ENCODE data around the gene OLFML3. TPM values are rescaled to one million over a fixed set of nuclear protein-coding genes. Genes with fewer than 3 reads are reported as not detected.

OLFML3 gene
- total and polyA plus RNA-seq, 2 experiments from 2014 or later = 9.7 to 16.0 TPM

GRCh38 chr1:113986802-113987201 is 7.5 kb downstream of the OLFML3 start:
- Histone ChIP-seq H3K36me3 (no peaks in the 10 kb centered on the region), H3K4me3 (no peak overlapping the region), H3K27ac (no peak overlapping the region), H3K9me3 (ENCODE audit: low read depth) (no peaks in the 10 kb centered on the region), H3K4me1 (ENCODE audit: low read depth) (peaks cover 8% of the 10 kb centered on the region), H3K27me3 (no peaks in the 10 kb centered on the region)
- no peak for TF ChIP-seq CTCF (IDR thresholded peaks at IDR 0.05; ENCODE audit: low read depth, low read length)
- no peak for DNase-seq (ENCODE audit: low read depth in 1 of 2, low spot score in 1 of 2)

- no peaks in the 10 kb centered on the region for H3K9me3 ChIP-seq (ENCODE audit: low read depth)
- peaks cover 8% of the 10 kb centered on the region for H3K4me1 ChIP-seq (ENCODE audit: low read depth)
- no peak overlapping the region for H3K4me3 ChIP-seq
- H3K27me3 ChIP-seq = no peaks in the 10 kb centered on the region
- no peak for TF ChIP-seq CTCF (IDR thresholded peaks at IDR 0.05; ENCODE audit: low read depth, low read length)
- no peak for DNase-seq (ENCODE audit: low read depth in 1 of 2, low spot score in 1 of 2)
- no peak overlapping the region for H3K27ac ChIP-seq
- H3K36me3 ChIP-seq = no peaks in the 10 kb centered on the region
These were observed 8.0 kb downstream of the OLFML3 start for GRCh38 chr1:113987259-113987658.

- TF ChIP-seq CTCF (IDR thresholded peaks at IDR 0.05; ENCODE audit: low read depth, low read length) = no peak
These were observed 11.3 kb downstream of the OLFML3 start for GRCh38 chr1:113990530-113990929.

GRCh38 chr1:113990961-113991360 is 11.7 kb downstream of the OLFML3 start:
- Histone ChIP-seq H3K27me3 (no peaks in the 10 kb centered on the region), H3K27ac (no peak overlapping the region), H3K36me3 (no peaks in the 10 kb centered on the region), H3K9me3 (ENCODE audit: low read depth) (no peaks in the 10 kb centered on the region), H3K4me3 (no peak overlapping the region), H3K4me1 (ENCODE audit: low read depth) (no peaks in the 10 kb centered on the region)
- no peak for TF ChIP-seq CTCF (IDR thresholded peaks at IDR 0.05; ENCODE audit: low read depth, low read length)
- no peak for DNase-seq (ENCODE audit: low read depth in 1 of 2, low spot score in 1 of 2)

More at GRCh38 chr1:113990530-113990929, 11.3 kb downstream of the OLFML3 start:
- Histone ChIP-seq H3K4me1 (ENCODE audit: low read depth) (no peaks in the 10 kb centered on the region), H3K4me3 (no peak overlapping the region), H3K9me3 (ENCODE audit: low read depth) (no peaks in the 10 kb centered on the region), H3K27me3 (no peaks in the 10 kb centered on the region), H3K27ac (no peak overlapping the region), H3K36me3 (no peaks in the 10 kb centered on the region)
- DNase-seq (ENCODE audit: low read depth in 1 of 2, low spot score in 1 of 2) = no peak

GRCh38 chr1:113991467-113991997 is 12.3 kb downstream of the OLFML3 start:
- Histone ChIP-seq H3K27ac (no peak overlapping the region), H3K4me3 (no peak overlapping the region), H3K9me3 (ENCODE audit: low read depth) (no peaks in the 10 kb centered on the region), H3K27me3 (no peaks in the 10 kb centered on the region), H3K36me3 (no peaks in the 10 kb centered on the region), H3K4me1 (ENCODE audit: low read depth) (no peaks in the 10 kb centered on the region)
- TF ChIP-seq CTCF (IDR thresholded peaks at IDR 0.05; ENCODE audit: low read depth, low read length) = no peak
- DNase-seq (ENCODE audit: low read depth in 1 of 2, low spot score in 1 of 2) = no peak

Data from cardiac muscle cell (in vitro differentiated cells and primary cell).